GM18873 (cell line): ENCODE results near the gene DHX29.
"Not testable (repeated sequence)": the region's sequence is repeated elsewhere in the genome, so short reads cannot be mapped to it uniquely, and the experiment has no call there.

Experiments used
- ATAC-seq: cut with Tn5 transposase; IDR thresholded peaks from one replicate; pipeline ENCODE4 v1.9.1; 2021; ENCODE audit warnings: mild to moderate bottlenecking, moderate library complexity, moderate number of reproducible peaks; ENCODE audit not compliant: unreplicated experiment, low FRiP score

DHX29 gene

GRCh38 chr5:55318237-55318636 lies 10.7 kb upstream of the DHX29 start:
- ATAC-seq = not testable (repeated sequence)

- ATAC-seq = no peak
Observed at GRCh38 chr5:55316837-55317236, 9.3 kb upstream of the DHX29 start.

GRCh38 chr5:55316289-55316688 lies 8.8 kb upstream of the DHX29 start:
- no peak for ATAC-seq

GRCh38 chr5:55313870-55314617 lies 6.5 kb upstream of the DHX29 start:
- no peak for ATAC-seq

GRCh38 chr5:55308254-55308836 lies 851 bp upstream of the DHX29 start:
- ATAC-seq = peak; percentile 9

- ATAC-seq = peak; percentile 5
Observed at GRCh38 chr5:55306641-55307382, 682 bp downstream of the DHX29 start.

- ATAC-seq = no peak
Observed at GRCh38 chr5:55305345-55305744, 2.1 kb downstream of the DHX29 start.

- no peak for ATAC-seq
Observed at GRCh38 chr5:55304584-55304983, 2.9 kb downstream of the DHX29 start.

GRCh38 chr5:55303238-55303690 lies 4.2 kb downstream of the DHX29 start:
- no peak for ATAC-seq

- ATAC-seq = no peak
Observed at GRCh38 chr5:55300890-55301289, 6.6 kb downstream of the DHX29 start.

- ATAC-seq = no peak
Observed at GRCh38 chr5:55294935-55295334, 12.6 kb downstream of the DHX29 start.

GRCh38 chr5:55290991-55291390 lies 16.5 kb downstream of the DHX29 start:
- ATAC-seq = no peak

- no peak for ATAC-seq
Observed at GRCh38 chr5:55289808-55290207, 17.7 kb downstream of the DHX29 start.

GRCh38 chr5:55286411-55286933 lies 21.0 kb downstream of the DHX29 start:
- ATAC-seq = no peak

GRCh38 chr5:55278778-55279177 lies 28.7 kb downstream of the DHX29 start:
- ATAC-seq = no peak

GRCh38 chr5:55276771-55277170 lies 30.7 kb downstream of the DHX29 start:
- ATAC-seq = no peak

GRCh38 chr5:55258339-55258738 lies 49.2 kb downstream of the DHX29 start:
- no peak for ATAC-seq

- ATAC-seq = no peak
Observed at GRCh38 chr5:55254802-55255201, 52.7 kb downstream of the DHX29 start.

- no peak for ATAC-seq
Observed at GRCh38 chr5:55250064-55250463, 57.4 kb downstream of the DHX29 start.

GRCh38 chr5:55241746-55242145 lies 65.7 kb downstream of the DHX29 start:
- no peak for ATAC-seq

GRCh38 chr5:55236800-55237199 lies 70.7 kb downstream of the DHX29 start:
- ATAC-seq = no peak
